ENCODE results near the gene CEP70.

- TF ChIP-seq CTCF (IDR thresholded peaks at IDR 0.05; ENCODE audit: insufficient read depth, low read length) (no peak), POLR2AphosphoS5 (IDR thresholded peaks at IDR 0.05; ENCODE audit: low read depth) (no peak), GABPA (IDR thresholded peaks at IDR 0.05; ENCODE audit: low read depth) (no peak), SPI1 (IDR thresholded peaks at IDR 0.05; ENCODE audit: borderline replicate concordance, low read depth) (no peak)
- TF ChIP-seq, protein P1, sequence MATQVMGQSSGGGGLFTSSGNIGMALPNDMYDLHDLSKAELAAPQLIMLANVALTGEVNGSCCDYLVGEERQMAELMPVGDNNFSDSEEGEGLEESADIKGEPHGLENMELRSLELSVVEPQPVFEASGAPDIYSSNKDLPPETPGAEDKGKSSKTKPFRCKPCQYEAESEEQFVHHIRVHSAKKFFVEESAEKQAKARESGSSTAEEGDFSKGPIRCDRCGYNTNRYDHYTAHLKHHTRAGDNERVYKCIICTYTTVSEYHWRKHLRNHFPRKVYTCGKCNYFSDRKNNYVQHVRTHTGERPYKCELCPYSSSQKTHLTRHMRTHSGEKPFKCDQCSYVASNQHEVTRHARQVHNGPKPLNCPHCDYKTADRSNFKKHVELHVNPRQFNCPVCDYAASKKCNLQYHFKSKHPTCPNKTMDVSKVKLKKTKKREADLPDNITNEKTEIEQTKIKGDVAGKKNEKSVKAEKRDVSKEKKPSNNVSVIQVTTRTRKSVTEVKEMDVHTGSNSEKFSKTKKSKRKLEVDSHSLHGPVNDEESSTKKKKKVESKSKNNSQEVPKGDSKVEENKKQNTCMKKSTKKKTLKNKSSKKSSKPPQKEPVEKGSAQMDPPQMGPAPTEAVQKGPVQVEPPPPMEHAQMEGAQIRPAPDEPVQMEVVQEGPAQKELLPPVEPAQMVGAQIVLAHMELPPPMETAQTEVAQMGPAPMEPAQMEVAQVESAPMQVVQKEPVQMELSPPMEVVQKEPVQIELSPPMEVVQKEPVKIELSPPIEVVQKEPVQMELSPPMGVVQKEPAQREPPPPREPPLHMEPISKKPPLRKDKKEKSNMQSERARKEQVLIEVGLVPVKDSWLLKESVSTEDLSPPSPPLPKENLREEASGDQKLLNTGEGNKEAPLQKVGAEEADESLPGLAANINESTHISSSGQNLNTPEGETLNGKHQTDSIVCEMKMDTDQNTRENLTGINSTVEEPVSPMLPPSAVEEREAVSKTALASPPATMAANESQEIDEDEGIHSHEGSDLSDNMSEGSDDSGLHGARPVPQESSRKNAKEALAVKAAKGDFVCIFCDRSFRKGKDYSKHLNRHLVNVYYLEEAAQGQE (IDR thresholded peaks at IDR 0.05; ENCODE audit: insufficient replicate concordance, low read depth): no peak
Measured at GRCh38 chr3:138569090-138569489, 25.0 kb downstream of the CEP70 start.
